Esophagus squamous epithelium (tissue), 5 donors: ENCODE results near the gene STX10. TPM values are rescaled to one million over a fixed set of nuclear protein-coding genes. Genes with fewer than 3 reads are reported as not detected.
"Not testable (repeated sequence)": the region's sequence is repeated elsewhere in the genome, so short reads cannot be mapped to it uniquely, and the experiment has no call there.

Source experiments
- DNase-seq: peaks from one replicate; lab custom pipeline; 2025; lab: John Stamatoyannopoulos, UW
- H3K27ac ChIP-seq, 4 donors: fragments of 200-600 bp; sonication (generic); one replicate each; pipeline ENCODE4 v1.5.1; 2016 to 2019; ENCODE audit warnings: mild to moderate bottlenecking in 1 of 4
- H3K27me3 ChIP-seq, 4 donors: fragments of 200-600 bp; sonication (generic); 1 replicate in 3 of 4; 2 replicates in 1 of 4; pipeline versions ENCODE4 v1.5.1 to v1.6.0; 2017 to 2021; ENCODE audit warnings: antibody characterized with exemption in 1 of 4
- H3K36me3 ChIP-seq, 3 donors: fragments of 200-600 bp; sonication (generic); one replicate each; pipeline ENCODE4 v1.5.1; 2016 to 2019
- H3K4me1 ChIP-seq, 3 donors: fragments of 200-600 bp; sonication (generic); one replicate each; pipeline ENCODE4 v1.5.1; 2017 to 2019
- H3K4me3 ChIP-seq, 4 donors: fragments of 200-600 bp; sonication (generic); 1 replicate in 3 of 4; 2 replicates in 1 of 4; pipeline ENCODE4 v1.5.1; 2016 to 2019; ENCODE audit warnings: mild to moderate bottlenecking in 2 of 4, moderate library complexity in 1 of 4
- H3K9me3 ChIP-seq, 3 donors: fragments of 200-600 bp; sonication (generic); one replicate each; pipeline ENCODE4 v1.5.1; 2016 to 2019
- POLR2A ChIP-seq, 4 donors: fragments of 450-650 bp; IDR thresholded peaks; one replicate each; pipeline ENCODE4 v1.6.1; 2017; ENCODE audit warnings: antibody characterized with exemption in 4 of 4, mild to moderate bottlenecking in 4 of 4, moderate library complexity in 3 of 4
- WGBS, 2 donors: methylation state at CpG; one replicate each; pipeline ENCODE4 v1.1.5; 2018; 5-methylcytosine and 5-hydroxymethylcytosine counted together
- intact Hi-C: fragments of 100-400 bp; cut with DNase I; formaldehyde crosslinking; loops from one replicate; pipeline ENCODE4 v1.15.0; 2022
- total RNA-seq, 4 donors: library from RNA; depleted of rRNA; stranded (reverse); fragments of >200 nt; gene quantifications; one replicate each; pipeline ENCODE4 v1.1.0, GENCODE V29; 2016
- TF ChIP-seq, protein P1 (sequence below), 6 experiments: fragments of 450-650 bp in 4 of 6; fragments of 200-600 bp in 2 of 6; sonication (generic) in 2 of 6; IDR thresholded peaks; one replicate each; pipeline ENCODE4 v1.5.1; 2016 to 2019; ENCODE audit warnings: antibody characterized with exemption in 6 of 6, mild to moderate bottlenecking in 4 of 6, moderate library complexity in 4 of 6
- donor health status: DM: yes; HTN: yes; CAD: no.

STX10 gene
- total RNA-seq, 4 donors from 2014 or later, result 50.3 to 80.4 (median 69.3) TPM

DNA sequence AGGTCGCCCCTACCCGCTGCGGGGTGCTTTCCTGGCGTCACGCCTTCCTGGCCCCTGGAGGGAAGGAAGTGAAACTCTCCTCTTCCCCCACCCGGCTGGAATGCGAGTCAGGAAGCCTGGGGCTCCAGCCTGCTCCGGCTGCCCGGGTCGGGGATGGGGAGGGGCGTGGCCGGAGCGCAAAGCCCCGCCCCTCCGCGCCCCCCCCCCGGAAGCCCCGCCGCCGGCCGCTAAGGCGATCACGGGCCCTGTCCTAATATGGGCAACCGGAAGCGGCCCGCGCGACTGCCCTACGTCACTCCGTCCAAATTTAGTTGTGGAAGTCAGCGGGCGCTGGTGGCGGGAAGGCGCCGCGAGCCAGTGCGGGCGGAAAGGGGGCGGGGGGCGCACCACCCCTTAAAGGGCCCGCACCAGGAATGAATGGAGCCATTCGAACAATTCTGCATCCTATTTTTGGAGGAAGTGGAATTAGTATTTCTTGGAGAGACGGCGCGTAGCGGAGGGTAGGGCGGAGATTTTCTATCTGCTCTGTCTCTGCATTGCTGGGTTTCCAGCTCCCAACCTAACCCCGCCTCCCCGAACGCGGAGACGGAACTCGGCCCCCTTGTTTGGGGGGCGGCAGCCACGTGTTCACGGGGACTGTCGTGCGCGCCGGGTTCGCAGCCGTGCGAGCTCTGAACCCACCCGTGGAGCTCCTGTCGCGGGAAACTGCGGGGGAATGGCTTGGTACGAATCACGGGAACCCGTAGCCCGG is 1.6 kb upstream of the STX10 start:
- Histone ChIP-seq H3K27me3 (no peaks in the 10 kb centered on the region), H3K36me3 (peaks cover 0 to 4% (median under 1%) of the 10 kb centered on the region in 3 donors), H3K27ac (peak overlapping the region; percentile 96 to 100 (median 100)), H3K4me1 (peaks cover 27 to 62% (median 30%) of the 10 kb centered on the region in 3 donors), H3K9me3 (no peaks in the 10 kb centered on the region), H3K4me3 (peak overlapping the region; percentile 85 to 99 (median 94))
- intact Hi-C loops, result no loop called here
- DNase-seq, result peak; percentile 76
- TF ChIP-seq, protein P1, sequence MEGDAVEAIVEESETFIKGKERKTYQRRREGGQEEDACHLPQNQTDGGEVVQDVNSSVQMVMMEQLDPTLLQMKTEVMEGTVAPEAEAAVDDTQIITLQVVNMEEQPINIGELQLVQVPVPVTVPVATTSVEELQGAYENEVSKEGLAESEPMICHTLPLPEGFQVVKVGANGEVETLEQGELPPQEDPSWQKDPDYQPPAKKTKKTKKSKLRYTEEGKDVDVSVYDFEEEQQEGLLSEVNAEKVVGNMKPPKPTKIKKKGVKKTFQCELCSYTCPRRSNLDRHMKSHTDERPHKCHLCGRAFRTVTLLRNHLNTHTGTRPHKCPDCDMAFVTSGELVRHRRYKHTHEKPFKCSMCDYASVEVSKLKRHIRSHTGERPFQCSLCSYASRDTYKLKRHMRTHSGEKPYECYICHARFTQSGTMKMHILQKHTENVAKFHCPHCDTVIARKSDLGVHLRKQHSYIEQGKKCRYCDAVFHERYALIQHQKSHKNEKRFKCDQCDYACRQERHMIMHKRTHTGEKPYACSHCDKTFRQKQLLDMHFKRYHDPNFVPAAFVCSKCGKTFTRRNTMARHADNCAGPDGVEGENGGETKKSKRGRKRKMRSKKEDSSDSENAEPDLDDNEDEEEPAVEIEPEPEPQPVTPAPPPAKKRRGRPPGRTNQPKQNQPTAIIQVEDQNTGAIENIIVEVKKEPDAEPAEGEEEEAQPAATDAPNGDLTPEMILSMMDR (IDR thresholded peaks at IDR 0.05), result no peak
- peak in 3 of 4 donors; percentile 35 to 97 (median 95) for TF ChIP-seq POLR2A (IDR thresholded peaks at IDR 0.05)
- WGBS, 2 donors, result 0% methylated on average over 5 to 12 of the region's 71 CpGs

DNA sequence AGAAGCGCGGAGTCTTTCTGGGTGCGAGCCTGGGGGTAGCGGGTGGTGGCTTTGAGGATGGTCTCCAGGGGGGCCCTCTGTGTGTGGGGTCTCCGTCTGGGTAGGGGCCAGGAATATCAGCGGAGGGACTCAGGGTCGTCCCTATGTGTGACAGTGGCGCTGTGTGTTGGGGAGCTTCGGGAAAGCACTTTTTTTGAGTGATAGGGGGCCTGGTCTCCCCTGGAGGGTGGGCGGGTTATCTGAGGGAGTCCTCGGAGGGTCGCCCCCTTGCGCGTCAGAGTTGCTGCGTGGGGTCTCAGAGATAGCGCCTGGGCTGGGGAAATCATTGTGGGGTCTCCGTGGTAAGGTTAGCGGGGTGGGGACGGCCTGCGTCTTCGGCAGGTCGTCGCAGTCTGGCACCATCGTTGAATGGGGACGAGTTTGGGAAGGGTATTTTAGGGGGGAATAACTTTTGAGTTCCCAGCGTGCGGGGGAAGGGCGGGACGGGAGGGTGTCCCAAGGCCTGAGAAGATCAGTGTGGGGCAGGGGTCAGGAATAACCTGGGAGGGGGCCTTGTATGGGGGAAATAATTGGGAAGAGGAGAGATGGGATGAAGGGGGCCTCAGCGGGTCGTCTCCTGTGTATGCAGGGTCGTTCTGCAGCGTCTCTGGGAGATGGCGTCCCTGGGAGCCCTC is 893 bp upstream of the STX10 start:
- Histone ChIP-seq H3K36me3 (peaks cover 0 to 8% (median 4%) of the 10 kb centered on the region in 3 donors), H3K27ac (peak overlapping the region; percentile 96 to 100 (median 100)), H3K27me3 (no peaks in the 10 kb centered on the region), H3K9me3 (no peaks in the 10 kb centered on the region), H3K4me3 (peak overlapping the region; percentile 85 to 99 (median 94)), H3K4me1 (peaks cover 24 to 59% (median 25%) of the 10 kb centered on the region in 3 donors)
- intact Hi-C loops, result no loop called here
- TF ChIP-seq, protein P1 (IDR thresholded peaks at IDR 0.05), result no peak
- TF ChIP-seq POLR2A (IDR thresholded peaks at IDR 0.05), result no peak
- 0% methylated on average over 7 to 19 of the region's 34 CpGs for WGBS, 2 donors
- DNase-seq, result no peak

DNA sequence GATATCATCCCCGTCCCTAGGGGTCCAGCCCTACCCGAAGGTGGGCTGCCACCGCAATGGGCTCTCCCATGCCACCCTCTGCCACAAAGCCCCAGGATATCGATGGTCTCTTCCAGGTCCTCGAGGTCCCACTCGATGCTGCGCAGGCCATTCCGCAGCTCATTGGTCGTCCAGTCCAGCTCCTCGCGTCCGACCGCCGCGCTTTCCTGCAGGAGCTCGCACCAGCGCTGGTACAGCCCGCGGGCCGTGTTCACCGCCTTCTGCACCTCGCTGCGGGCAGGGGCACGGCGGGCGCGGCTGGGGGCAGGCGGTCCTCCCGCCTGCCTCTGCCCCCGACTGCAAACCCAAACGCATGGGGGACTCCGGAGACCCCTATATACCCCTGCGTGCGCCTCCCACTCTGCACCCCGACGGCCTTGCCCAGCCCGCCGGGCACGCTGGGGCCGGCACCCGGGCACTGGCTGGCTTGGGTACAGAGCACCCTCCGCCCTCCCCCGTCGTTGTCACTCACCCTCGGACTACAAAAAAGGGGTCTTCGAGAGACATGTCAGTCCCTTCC is 468 bp downstream of the STX10 start:
- 0 to 1% methylated on average over 6 to 15 of the region's 46 CpGs for WGBS, 2 donors
- TF ChIP-seq, protein P1 (IDR thresholded peaks at IDR 0.05), result no peak
- peak in 1 of 4 donors; percentile 4 for TF ChIP-seq POLR2A (IDR thresholded peaks at IDR 0.05)
- Histone ChIP-seq H3K27me3 (no peaks in the 10 kb centered on the region), H3K9me3 (no peaks in the 10 kb centered on the region), H3K4me3 (peak overlapping the region; percentile 85 to 99 (median 94)), H3K36me3 (peaks cover 7 to 19% (median 12%) of the 10 kb centered on the region in 3 donors), H3K27ac (peak overlapping the region; percentile 96 to 100 (median 100)), H3K4me1 (peaks cover 11 to 45% (median 12%) of the 10 kb centered on the region in 3 donors)
- intact Hi-C loops, result no loop called here
- no peak for DNase-seq

DNA sequence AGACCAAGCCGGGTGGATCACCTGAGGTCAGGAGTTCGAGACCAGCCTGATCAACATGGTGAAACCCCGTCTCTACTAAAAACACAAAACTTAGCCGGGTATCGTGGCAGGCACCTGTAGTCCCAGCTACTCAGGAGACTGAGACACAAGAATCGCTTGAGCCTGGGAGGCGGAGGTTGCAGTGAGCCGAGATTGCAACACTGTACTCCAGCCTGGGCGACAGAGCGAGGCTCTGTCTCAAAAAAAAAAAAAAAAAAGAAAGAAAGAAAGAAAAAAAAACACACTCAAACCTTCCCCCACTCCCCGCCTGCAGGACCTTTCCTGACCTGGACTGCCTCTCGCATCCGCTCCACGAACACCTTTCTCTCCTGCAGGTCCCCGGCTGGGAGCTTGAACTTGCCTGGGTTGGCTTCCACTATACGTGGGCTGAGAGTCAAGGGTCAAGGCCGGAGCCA is 975 bp downstream of the STX10 start:
- Histone ChIP-seq H3K4me1 (peaks cover 11 to 42% (median 11%) of the 10 kb centered on the region in 3 donors), H3K36me3 (peaks cover 12 to 24% (median 17%) of the 10 kb centered on the region in 3 donors), H3K27ac (peak overlapping the region; percentile 96 to 100 (median 100)), H3K4me3 (peak overlapping the region; percentile 85 to 99 (median 94))
- 23 to 26% methylated on average over 14 to 16 of the region's 17 CpGs for WGBS, 2 donors
- intact Hi-C loops, H3K9me3 ChIP-seq, DNase-seq, H3K27me3 ChIP-seq: not testable (repeated sequence)

DNA sequence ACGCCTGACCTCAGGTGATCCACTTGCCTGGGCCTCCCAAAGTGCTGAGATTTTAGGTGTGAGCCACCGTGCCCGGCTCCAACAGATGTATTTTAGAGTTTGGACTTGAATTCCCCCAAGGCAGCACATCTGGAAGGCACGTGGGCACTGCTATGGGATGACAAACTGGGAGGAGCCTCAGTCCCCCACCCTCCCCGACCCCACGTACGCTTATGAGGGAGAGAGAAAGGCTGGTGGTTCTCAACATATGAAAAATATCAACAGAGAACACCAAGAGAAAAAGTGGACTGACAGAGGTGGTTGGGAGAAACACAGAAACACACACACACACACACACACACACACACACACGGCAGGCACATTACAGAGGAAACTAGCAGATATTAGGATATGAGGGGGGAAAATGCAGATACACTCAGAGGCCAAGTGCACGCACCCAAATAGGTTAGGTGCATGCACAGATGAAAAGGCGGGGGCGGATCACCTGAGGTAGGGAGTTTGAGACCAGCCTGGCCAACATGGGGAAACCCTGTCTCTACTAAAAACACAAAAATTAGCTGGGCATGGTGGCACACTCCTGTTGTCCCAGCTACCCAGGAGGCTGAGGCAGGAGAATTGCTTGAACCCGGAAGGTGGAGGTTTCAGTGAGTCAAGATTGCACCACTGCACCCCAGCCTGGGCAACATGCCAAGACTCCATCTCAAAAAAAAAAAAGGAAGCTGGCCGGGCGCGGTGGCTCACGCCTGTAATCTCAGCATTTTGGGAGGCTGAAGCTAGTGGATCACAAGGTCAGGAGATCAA is 3.2 kb downstream of the STX10 start:
- intact Hi-C loops, result no loop called here
- Histone ChIP-seq H3K9me3 (no peaks in the 10 kb centered on the region), H3K27ac (peak overlapping the region in 1 of 4 donors; percentile 26), H3K27me3 (no peaks in the 10 kb centered on the region), H3K36me3 (peaks cover 17 to 38% (median 17%) of the 10 kb centered on the region in 3 donors), H3K4me3 (no peak overlapping the region), H3K4me1 (peaks cover 11 to 43% (median 18%) of the 10 kb centered on the region in 3 donors)
- WGBS, 2 donors, result 53 to 65% methylated on average over 9 to 13 of the region's 16 CpGs
- no peak for DNase-seq
- TF ChIP-seq, protein P1 (IDR thresholded peaks at IDR 0.05), result no peak
- TF ChIP-seq POLR2A (IDR thresholded peaks at IDR 0.05), result no peak
